MM.1S (cell line): ENCODE results near the gene AAK1.

Experiments used
- CTCF ChIP-seq: fragments of 300-600 bp; sonication (generic); IDR thresholded peaks from 2 replicates; pipeline ENCODE4 v1.5.1; 2016; ENCODE audit warnings: antibody characterized with exemption, low read length, mixed read lengths
- EZH2 ChIP-seq: fragments of 300-600 bp; sonication (generic); optimal IDR thresholded peaks from 2 replicates; pipeline ENCODE3; 2017; ENCODE audit warnings: low read depth, mild to moderate bottlenecking, antibody characterized with exemption, low read length, mixed read lengths
- EZH2phosphoT487 ChIP-seq: fragments of 300-600 bp; sonication (generic); IDR thresholded peaks from 2 replicates; pipeline ENCODE4 v1.6.1; 2018; ENCODE audit warnings: antibody characterized with exemption, low read length

DNA sequence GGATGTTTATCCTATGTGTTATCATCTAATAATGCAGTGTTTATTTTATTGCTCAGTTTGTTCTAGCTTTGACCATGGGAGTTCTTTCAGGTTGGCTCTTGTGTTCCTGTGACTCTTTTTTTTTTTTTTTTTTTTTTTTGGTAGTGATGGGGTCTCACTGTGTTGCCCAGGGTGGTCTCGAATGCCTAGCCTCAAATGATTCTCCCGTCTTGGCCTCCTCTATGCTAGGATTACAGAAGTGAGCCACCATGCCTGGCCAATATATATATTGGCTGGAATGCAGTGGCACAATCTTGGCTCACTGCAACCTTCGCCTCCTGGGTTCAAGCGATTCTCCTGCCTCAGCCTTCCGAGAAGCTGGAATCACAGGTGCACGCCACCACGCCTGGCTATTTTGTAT lies 187.4 kb downstream of the AAK1 start:
- TF ChIP-seq CTCF (no peak), EZH2 (no peak), EZH2phosphoT487 (no peak)
